NCI-H1092 (cell line): ENCODE measurements around the gene OR1M1.
A peak's percentile ranks its signal among the peaks of the same experiment; 100 is the strongest.

Experiments
- DNase-seq: peaks from one replicate; lab custom pipeline; 2025; lab: John Stamatoyannopoulos, UW

OR1M1 gene

GRCh38 chr19:9075064-9075949 is 11.6 kb upstream of the OR1M1 start:
- DNase-seq = no peak

- DNase-seq = no peak
Measured at GRCh38 chr19:9076901-9077300, 10.0 kb upstream of the OR1M1 start.

GRCh38 chr19:9078651-9079050 is 8.2 kb upstream of the OR1M1 start:
- DNase-seq = no peak

- no peak for DNase-seq
Measured at GRCh38 chr19:9107375-9107774, 20.5 kb downstream of the OR1M1 start, which contains the start of gene OR7G2. TSS of gene OR7G2 (minus strand) at chr19:9107475. CDS start at chr19:9103243, 4,232 bp downstream.

GRCh38 chr19:9109959-9110358 is 23.1 kb downstream of the OR1M1 start:
- no peak for DNase-seq

- DNase-seq = no peak
Measured at GRCh38 chr19:9115307-9115813, 28.5 kb downstream of the OR1M1 start, which contains the start of gene OR7G1. TSS of gene OR7G1 (minus strand) at chr19:9115763. CDS start at chr19:9115763, 0 bp downstream.

- DNase-seq = no peak
Measured at GRCh38 chr19:9116547-9116946, 29.7 kb downstream of the OR1M1 start.

GRCh38 chr19:9126900-9127405 is 40.1 kb downstream of the OR1M1 start, which contains the start of gene OR7G3:
TSS of gene OR7G3 (minus strand) at chr19:9126950. CDS start at chr19:9126950, 0 bp downstream.
- DNase-seq = no peak

- DNase-seq = no peak
Measured at GRCh38 chr19:9128171-9128570, 41.3 kb downstream of the OR1M1 start.

GRCh38 chr19:9130965-9131364 is 44.1 kb downstream of the OR1M1 start:
- no peak for DNase-seq

- DNase-seq = no peak
Measured at GRCh38 chr19:9132422-9132821, 45.6 kb downstream of the OR1M1 start.

GRCh38 chr19:9139609-9140158 is 52.8 kb downstream of the OR1M1 start:
- no peak for DNase-seq

GRCh38 chr19:9140159-9140874 is 53.5 kb downstream of the OR1M1 start, which contains the start of gene ZNF317:
TSS of gene ZNF317 (plus strand) at chr19:9140397. CDS start at chr19:9156017, 15,620 bp downstream.
- DNase-seq = peak; percentile 93

GRCh38 chr19:9144920-9145319 is 58.1 kb downstream of the OR1M1 start:
- no peak for DNase-seq
